ENCODE data around the gene ETV3.

GRCh38 chr1:157073944-157074685 lies 64.1 kb downstream of the ETV3 start:
- TF ChIP-seq POLR2A (IDR thresholded peaks at IDR 0.05): no peak
- TF ChIP-seq CTCF (IDR thresholded peaks at IDR 0.05): peak in 5 of 7 experiments; percentile 54 to 67 (median 63)
- no peak for TF ChIP-seq EP300 (IDR thresholded peaks at IDR 0.05)

All from stomach (tissue), 4 donors.